Stimulated activated CD8-positive, alpha-beta memory T cell treated with anti-CD3 and anti-CD28 coated beads, Interleukin-15, amount 100 ng/mL, for 1 hour (primary cell): ENCODE data around the gene GADD45A.
A peak's percentile ranks its signal among the peaks of the same experiment; 100 is the strongest.
"Not testable (repeated sequence)": the region's sequence is repeated elsewhere in the genome, so short reads cannot be mapped to it uniquely, and the experiment has no call there.

Source experiments
- DNase-seq: peaks from one replicate; pipeline ENCODE4 v3.0.0-alpha.2; 2020; ENCODE audit warnings: low read depth

Gene GADD45A

GRCh38 chr1:67685067-67685557 is at the start of gene GADD45A:
Gene GADD45A (plus strand): TSS chr1:67685201. CDS start chr1:67685495, 294 bp downstream.
- peak; percentile 88 for DNase-seq

GRCh38 chr1:67636146-67636545 is 48.9 kb upstream of the GADD45A start:
- no peak for DNase-seq

- DNase-seq, result no peak
These were observed 45.6 kb upstream of the GADD45A start for GRCh38 chr1:67639361-67639760.

GRCh38 chr1:67642629-67643028 is 42.4 kb upstream of the GADD45A start:
- no peak for DNase-seq

- DNase-seq, result no peak
These were observed 40.4 kb upstream of the GADD45A start for GRCh38 chr1:67644566-67644965.

- DNase-seq, result no peak
These were observed 39.4 kb upstream of the GADD45A start for GRCh38 chr1:67645495-67646144.

- no peak for DNase-seq
These were observed 38.6 kb upstream of the GADD45A start for GRCh38 chr1:67646145-67647035.

GRCh38 chr1:67647036-67647798 is 37.8 kb upstream of the GADD45A start:
- DNase-seq, result no peak

- DNase-seq, result no peak
These were observed 37.1 kb upstream of the GADD45A start for GRCh38 chr1:67647814-67648358.

- DNase-seq, result no peak
These were observed 36.2 kb upstream of the GADD45A start for GRCh38 chr1:67648582-67649326.

GRCh38 chr1:67650061-67650460 is 34.9 kb upstream of the GADD45A start:
- DNase-seq, result no peak

- DNase-seq, result no peak
These were observed 34.0 kb upstream of the GADD45A start for GRCh38 chr1:67651031-67651430.

GRCh38 chr1:67652800-67653199 is 32.2 kb upstream of the GADD45A start:
- no peak for DNase-seq

GRCh38 chr1:67653304-67653703 is 31.7 kb upstream of the GADD45A start:
- DNase-seq, result no peak

GRCh38 chr1:67655581-67655980 is 29.4 kb upstream of the GADD45A start:
- no peak for DNase-seq

- DNase-seq, result not testable (repeated sequence)
These were observed 27.8 kb upstream of the GADD45A start for GRCh38 chr1:67657152-67657551.

- DNase-seq, result no peak
These were observed 25.8 kb upstream of the GADD45A start for GRCh38 chr1:67659229-67659628.

GRCh38 chr1:67662884-67663283 is 22.1 kb upstream of the GADD45A start:
- no peak for DNase-seq

GRCh38 chr1:67664048-67664447 is 21.0 kb upstream of the GADD45A start:
- DNase-seq, result no peak

GRCh38 chr1:67665307-67665706 is 19.7 kb upstream of the GADD45A start:
- not testable (repeated sequence) for DNase-seq

- DNase-seq, result no peak
These were observed 18.4 kb upstream of the GADD45A start for GRCh38 chr1:67666636-67667035.
